ENCODE results near the gene PSPC1.

Gene PSPC1

DNA sequence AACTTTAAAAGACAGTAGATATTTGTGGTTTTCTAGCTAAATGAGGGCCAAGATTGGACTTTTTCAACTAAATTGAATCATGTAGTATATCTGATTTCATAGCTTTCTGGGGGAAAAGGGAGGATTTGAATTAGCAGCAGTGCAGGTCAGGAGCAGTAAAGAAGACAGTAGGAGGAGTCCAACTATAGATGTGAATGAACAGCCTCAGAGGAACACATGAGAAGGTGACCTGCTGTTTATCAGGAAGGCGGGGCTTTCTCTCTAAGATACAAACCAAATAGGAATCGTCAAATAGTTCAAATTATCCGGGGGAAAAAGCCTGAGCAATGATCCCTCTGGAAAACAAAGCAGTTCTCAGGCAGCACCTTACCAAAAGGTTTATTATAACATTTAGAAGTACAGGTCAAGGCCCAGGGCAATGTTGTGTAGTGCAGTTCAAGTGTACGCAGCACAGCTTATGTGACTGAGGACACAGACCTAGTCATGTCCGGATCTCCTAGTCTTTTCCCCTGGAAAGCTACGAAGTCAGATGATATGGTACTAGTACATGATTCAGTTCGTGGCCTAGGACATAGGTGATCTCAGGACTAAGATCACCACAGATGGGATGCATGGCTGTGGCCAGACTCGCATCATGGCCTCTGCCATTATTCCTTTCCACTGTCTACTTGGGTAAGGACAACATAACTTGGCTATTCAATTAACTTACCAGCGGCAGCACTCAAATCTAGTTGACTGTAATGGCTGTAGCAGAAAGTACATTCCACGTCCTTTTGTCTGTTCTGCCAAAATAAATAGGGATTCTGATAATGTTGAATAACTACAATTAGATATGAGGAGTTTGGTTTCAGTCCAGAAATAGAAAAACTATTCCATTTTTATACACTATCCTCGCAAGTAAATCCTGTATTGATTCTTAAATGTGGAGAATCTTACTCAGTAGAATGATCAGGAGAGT, 109.0 kb downstream of the PSPC1 start:
- no peak for DNase-seq (ENCODE audit: low spot score)

DNA sequence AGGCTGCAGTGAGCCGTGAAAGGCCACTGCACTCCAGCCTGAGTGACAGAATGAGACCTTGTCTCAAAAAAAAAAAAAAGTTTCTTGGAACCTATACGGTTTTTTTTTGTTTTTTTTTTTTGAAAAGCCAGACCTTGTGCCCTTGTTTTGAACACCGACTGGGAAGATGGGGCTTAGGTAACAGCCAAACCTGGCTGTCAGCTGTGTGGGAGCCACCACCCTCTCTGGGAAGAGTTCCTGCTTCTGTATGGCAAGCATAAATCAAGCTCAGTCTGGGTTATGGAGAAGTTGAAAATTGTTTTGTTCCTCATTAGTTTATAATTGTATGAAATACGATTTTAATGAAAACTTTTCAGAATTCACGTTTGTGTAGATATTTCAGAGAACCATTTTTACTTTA, 109.8 kb downstream of the PSPC1 start:
- DNase-seq (ENCODE audit: low spot score): no peak

DNA sequence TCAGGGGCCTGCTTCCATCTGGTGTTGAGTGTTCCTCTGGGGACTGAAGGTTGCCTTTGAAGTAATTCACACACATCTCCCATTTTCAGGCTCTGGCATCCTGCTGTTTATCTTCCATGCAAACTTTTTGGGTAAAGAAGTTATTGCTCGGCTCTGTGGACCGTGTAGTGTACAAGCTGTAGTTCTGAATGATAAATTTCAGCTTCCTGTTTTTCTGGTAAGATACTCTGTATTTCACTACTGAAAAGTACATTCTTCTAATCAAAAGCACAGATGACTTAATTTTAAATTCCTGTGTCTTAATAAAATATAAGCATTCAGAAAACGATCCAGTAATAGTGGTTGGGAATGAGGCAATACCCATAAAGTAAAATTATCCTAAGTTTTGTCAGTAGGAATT, 112.6 kb downstream of the PSPC1 start:
- no peak for DNase-seq (ENCODE audit: low spot score)

DNA sequence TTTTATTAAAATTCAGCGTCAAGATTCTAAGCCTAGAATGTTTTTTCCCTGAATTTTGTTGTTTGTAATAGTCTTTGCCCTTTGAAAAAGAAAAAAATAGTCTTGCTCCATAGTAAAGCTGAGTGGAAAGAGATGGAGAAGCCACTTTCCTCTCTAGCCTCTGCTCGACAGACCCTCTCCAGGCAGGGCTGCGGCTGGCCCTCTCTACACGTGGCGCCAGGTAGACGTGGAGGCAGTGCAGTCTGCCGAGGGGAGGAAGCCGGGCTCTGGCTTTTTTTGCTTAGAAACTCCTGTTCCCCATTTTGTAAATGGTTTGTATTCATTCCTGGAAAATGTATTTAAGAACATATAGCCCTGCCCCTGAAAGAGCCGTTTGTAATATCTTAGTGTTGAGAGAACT, 114.0 kb downstream of the PSPC1 start:
- no peak for DNase-seq (ENCODE audit: low spot score)

DNA sequence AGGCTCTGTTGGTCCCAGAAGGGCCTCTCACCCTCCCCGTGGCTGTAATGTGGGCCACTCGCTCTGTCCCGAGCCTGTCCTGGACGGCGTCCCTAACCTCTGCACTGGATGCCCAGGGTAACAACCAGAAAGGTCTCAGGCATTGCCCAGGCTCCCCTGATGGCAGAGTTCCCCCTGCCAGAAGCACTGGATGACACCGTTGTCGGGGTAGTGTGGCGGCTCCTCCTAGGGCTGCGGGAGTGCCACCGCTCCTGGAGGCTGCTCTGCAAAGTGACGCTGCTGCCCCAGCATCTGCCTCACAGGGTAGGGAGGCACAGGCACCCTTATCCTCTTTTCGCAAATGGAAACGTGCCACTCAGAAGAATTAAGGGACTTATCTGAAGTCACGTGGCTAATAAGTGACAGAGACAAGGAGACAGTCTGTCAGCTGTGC, 117.3 kb downstream of the PSPC1 start:
- no peak for DNase-seq (ENCODE audit: low spot score)

DNA sequence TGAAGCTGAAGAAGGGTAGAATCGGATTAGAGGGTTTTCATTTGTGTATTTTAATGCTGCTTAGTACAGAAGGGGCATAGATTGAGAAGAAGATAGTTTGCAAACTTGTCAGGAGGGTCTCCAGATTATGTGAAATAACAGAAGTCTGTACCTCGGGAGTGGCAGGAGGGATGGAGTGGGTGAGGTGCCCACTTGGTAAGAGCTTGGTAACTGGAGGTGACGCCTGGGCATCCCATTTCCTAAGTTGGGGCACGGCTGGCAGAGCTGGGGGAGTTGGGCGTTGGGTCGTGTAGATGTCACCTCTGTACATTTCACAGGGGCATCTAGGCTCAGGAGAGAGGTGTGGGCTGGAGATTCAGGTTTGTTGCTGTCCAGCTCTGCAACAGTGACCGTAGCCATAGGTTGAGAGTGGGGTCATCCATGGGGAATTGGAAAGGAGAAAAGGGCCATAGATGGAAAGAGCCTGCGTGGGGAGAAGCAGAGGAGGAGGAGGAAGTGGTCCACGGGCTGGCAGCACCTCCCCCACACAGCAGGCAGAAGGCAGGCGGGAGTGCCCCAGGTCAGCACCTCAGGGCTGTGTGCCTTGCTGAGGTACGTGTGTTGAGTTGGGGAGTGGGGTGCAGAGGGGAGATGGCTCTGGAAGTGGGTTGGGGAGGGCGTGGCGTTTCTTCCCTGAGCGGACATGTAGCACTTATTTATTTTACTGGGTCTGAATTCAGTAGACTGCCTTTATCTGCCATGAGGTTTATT, 118.1 kb downstream of the PSPC1 start:
- no peak for DNase-seq (ENCODE audit: low spot score)

DNA sequence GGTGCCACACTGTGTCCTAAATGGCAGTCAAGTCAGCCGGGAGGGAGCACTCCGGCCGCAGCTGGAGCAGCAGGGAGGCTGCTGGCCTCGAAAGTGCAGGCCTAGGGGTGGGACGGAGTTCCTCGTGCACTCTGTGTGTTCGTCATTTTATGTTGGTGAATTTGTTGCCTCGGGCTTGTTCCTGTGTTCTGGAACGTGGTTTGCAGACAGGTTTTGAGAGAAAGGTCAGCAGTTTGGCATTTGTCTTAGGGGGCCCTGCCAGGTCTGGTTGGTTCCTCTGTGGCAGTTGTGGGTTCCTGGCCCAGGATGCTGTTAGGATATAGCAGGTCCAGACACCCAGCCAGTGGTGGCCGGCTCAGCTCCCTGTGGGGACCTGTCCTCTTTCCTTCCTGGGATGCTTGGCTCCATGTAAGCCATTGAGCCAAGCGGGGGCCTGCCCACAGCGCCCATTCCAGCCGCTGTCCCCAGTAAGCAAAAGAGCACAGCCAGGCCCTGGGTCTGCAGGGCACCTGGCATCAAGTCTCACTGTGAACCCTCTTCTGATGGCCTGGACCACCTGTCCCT, 119.2 kb downstream of the PSPC1 start:
- DNase-seq (ENCODE audit: low spot score): no peak

DNA sequence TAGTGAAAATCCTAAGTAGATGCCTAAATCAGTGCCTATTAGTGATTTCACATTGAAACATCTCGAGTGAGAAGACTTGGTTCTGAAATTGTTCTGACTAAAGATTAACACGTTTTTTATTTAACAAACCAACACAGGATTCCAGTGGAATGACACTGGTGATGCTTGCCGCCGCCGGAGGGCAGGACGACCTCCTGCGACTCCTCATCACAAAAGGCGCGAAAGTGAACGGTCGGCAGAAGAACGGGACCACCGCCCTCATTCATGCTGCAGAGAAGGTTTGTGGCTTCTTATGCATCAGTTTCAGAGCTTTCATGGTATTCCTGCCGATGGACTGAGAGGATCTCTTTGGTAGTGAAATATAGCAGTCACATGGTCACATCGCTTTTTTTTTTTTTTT, 121.2 kb downstream of the PSPC1 start:
- no peak for DNase-seq (ENCODE audit: low spot score)

DNA sequence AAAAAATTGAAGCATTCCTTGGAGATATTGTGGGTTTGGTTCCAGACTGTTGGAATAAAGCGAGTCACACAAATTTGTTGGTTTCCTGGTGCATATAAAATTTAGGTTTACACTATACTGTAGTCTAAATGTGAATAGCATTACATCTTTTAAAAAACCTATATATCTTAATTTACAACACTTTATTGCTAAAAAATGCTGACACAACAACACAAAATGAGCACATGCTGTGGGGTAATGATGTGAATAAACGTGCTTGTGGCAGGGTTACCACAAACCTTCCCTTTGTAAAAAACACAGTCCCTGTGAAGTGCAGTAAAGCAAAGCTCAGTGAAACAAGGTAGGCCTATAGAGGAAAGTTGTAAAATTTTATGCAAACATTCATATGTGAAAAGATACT, 121.6 kb downstream of the PSPC1 start:
- DNase-seq (ENCODE audit: low spot score): no peak

DNA sequence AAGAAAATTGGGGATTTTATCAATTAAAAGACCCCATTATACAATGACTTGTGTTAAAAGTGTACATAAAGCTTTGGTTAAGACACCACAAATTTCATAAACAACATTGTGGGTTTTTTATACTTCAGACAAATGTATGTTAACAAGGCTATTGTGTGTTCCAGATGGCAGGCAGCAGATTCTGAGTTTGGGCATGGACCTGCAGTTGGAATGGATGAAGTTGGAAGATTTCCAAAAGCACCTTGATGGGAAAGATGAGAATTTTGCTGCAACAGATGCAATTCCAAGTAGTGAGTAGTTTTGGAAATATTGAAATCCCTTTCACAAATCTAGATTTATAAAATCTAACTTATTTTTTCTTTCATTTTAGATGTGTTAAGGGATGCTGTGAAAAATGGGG, 123.9 kb downstream of the PSPC1 start:
- peak; percentile 67 for DNase-seq (ENCODE audit: low spot score)

DNA sequence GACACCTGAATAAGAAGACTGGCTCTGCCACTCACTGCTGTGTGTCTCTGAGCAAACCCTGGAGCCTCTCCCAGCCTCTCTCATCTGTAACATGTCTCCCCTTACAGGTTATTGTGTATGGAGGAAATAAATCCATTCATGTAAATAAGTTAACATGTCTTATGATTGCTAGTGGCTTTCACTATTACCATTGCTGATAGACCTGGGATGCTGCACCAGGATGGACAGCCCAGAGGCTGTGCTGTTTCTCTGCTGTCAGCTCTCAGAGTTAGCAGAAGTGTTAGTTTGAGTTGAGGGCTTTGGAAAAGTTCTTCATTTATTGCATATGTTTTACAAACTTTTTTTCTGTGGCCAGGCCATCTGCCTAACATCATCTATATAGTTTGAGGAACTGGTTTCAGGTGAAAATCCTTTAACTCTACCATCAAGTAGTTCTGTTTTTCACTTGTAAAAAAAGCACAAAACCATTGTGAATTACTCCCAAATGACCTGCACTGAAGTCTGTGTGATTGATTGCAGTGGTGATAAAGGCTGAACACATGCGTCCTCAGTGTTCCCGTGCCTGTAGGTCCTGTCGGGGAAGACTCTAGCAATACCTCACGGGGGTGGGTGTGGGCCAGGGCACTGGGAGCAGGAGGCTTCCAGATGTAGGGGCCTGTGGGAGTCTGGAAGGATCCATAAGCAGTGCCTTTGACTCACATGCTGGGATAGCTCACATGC, 124.7 kb downstream of the PSPC1 start:
- DNase-seq (ENCODE audit: low spot score): no peak
